ENCODE data around the gene THPO.

GRCh38 chr3:184354754-184355153 is 23.3 kb downstream of the THPO start:
- TF ChIP-seq EZH2phosphoT487 (conservative IDR thresholded peaks at IDR 0.05; ENCODE audit: low read length) = no peak
- TF ChIP-seq CTCF (IDR thresholded peaks at IDR 0.05; ENCODE audit: insufficient read depth, low read length, poor library complexity, severe bottlenecking) = no peak

Data from SU-DHL-6 (cell line).